OCI-LY3 (cell line): ENCODE data around the gene IDH3G.

ENCODE experiments used
- H2AFZ ChIP-seq: fragments of 200-600, 300-600 bp; shearing (Covaris generic); 2 replicates; pipeline ENCODE4 v1.6.0; 2014; ENCODE audit warnings: antibody characterized with exemption, low read depth, low read length
- H3K27ac ChIP-seq: fragments of 200-600, 300-600 bp; sonication (generic); 2 replicates; pipeline ENCODE4 v1.5.1; 2014; ENCODE audit warnings: mild to moderate bottlenecking, low read length, moderate library complexity, mixed read lengths
- H3K27me3 ChIP-seq: fragments of 200-600, 300-600 bp; sonication (generic); 2 replicates; pipeline ENCODE4 v1.6.1; 2014; ENCODE audit warnings: low read depth, low read length, mixed read lengths
- H3K36me3 ChIP-seq: fragments of 200-600, 300-600 bp; sonication (generic); replicated peaks from 2 replicates; pipeline ENCODE3; 2014; ENCODE audit warnings: low read depth, low read length, mixed read lengths
- H3K4me1 ChIP-seq: fragments of 300-600, 200-600 bp; sonication (generic); 2 replicates; pipeline ENCODE4 v1.6.1; 2014; ENCODE audit warnings: low read length, mixed read lengths
- H3K4me2 ChIP-seq: fragments of 200-600, 300-600 bp; sonication (generic); 2 replicates; pipeline ENCODE4 v1.6.1; 2014; ENCODE audit warnings: low read length, mixed read lengths
- H3K4me3 ChIP-seq: fragments of 300-600, 200-600 bp; sonication (generic); 2 replicates; pipeline ENCODE4 v1.5.1; 2014; ENCODE audit warnings: antibody characterized with exemption, mild to moderate bottlenecking, low read length, moderate library complexity
- H3K79me2 ChIP-seq: fragments of 300-600, 200-600 bp; shearing (Covaris generic); 2 replicates; pipeline ENCODE4 v1.6.1; 2014; ENCODE audit warnings: mild to moderate bottlenecking, low read length, mixed read lengths
- H3K9ac ChIP-seq: fragments of 300-600, 200-600 bp; shearing (Covaris generic); 2 replicates; pipeline ENCODE4 v1.6.0; 2014; ENCODE audit warnings: mild to moderate bottlenecking, low read length, moderate library complexity
- H3K9me3 ChIP-seq: fragments of 200-600, 300-600 bp; shearing (Covaris generic); 2 replicates; pipeline ENCODE4 v1.6.1; 2014; ENCODE audit warnings: low read length, mixed read lengths; ENCODE audit not compliant: insufficient read depth
- H4K20me1 ChIP-seq: fragments of 200-600, 300-600 bp; sonication (generic); 2 replicates; pipeline ENCODE4 v1.6.1; 2016; ENCODE audit warnings: low read length, mixed read lengths; ENCODE audit not compliant: insufficient read depth
- EZH2phosphoT487 ChIP-seq: fragments of 200-600 bp; shearing (Covaris generic); IDR thresholded peaks from 2 replicates; pipeline ENCODE4 v1.6.1; 2018; ENCODE audit warnings: antibody characterized with exemption, mixed run types, low read depth
- TF ChIP-seq, protein P1 (sequence below): fragments of 200-600, 300-600 bp; sonication (generic); IDR thresholded peaks from 2 replicates; pipeline ENCODE4 v1.5.1; 2014; ENCODE audit warnings: antibody characterized with exemption, low read length, low read depth

The IDH3G gene

GRCh38 chrX:153740631-153741222 lies 53.4 kb downstream of the IDH3G start:
- H2AFZ ChIP-seq, result no peak overlapping the region
- H3K79me2 ChIP-seq, result no peaks in the 10 kb centered on the region
- no peak for TF ChIP-seq EZH2phosphoT487
- TF ChIP-seq, protein P1, sequence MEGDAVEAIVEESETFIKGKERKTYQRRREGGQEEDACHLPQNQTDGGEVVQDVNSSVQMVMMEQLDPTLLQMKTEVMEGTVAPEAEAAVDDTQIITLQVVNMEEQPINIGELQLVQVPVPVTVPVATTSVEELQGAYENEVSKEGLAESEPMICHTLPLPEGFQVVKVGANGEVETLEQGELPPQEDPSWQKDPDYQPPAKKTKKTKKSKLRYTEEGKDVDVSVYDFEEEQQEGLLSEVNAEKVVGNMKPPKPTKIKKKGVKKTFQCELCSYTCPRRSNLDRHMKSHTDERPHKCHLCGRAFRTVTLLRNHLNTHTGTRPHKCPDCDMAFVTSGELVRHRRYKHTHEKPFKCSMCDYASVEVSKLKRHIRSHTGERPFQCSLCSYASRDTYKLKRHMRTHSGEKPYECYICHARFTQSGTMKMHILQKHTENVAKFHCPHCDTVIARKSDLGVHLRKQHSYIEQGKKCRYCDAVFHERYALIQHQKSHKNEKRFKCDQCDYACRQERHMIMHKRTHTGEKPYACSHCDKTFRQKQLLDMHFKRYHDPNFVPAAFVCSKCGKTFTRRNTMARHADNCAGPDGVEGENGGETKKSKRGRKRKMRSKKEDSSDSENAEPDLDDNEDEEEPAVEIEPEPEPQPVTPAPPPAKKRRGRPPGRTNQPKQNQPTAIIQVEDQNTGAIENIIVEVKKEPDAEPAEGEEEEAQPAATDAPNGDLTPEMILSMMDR, result no peak
- no peak overlapping the region for H3K27ac ChIP-seq
- no peak overlapping the region for H3K4me3 ChIP-seq
- H3K4me2 ChIP-seq, result no peak overlapping the region
- H3K4me1 ChIP-seq, result no peaks in the 10 kb centered on the region
- no peaks in the 10 kb centered on the region for H3K36me3 ChIP-seq
- H3K27me3 ChIP-seq, result no peaks in the 10 kb centered on the region
- H4K20me1 ChIP-seq, result no peaks in the 10 kb centered on the region
- no peaks in the 10 kb centered on the region for H3K9me3 ChIP-seq
- no peak overlapping the region for H3K9ac ChIP-seq

DNA sequence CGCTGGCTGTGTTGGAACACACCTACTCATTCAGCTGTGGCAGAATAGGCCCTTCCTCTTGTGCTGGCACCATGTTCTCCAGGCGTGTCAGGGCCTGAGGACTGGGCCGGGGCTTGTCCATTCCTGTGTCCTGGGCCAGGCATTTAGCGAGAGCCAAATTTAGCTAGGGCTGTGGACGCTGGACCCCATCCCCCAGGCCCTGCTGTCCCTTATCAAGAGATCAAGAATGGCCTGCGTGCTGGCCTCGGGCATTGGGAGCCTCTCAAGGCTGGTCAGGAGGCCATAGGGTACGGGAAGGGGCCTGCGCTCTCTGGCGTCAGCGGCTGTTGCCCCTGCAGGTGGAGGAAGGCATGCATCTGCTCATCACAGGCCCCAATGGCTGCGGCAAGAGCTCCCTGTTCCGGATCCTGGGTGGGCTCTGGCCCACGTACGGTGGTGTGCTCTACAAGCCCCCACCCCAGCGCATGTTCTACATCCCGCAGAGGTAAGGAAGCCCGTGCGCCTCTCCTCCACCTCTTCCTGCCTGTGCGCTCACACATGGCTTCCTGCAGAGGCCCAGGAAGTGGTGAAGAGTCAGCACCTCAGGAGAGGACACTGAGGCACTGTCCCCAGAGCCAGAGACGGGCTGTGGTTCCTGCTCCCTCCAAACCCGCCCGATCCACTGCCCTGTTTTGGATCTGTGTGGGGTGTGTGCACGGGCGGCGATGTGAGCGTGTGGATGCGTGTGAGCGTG lies 54.3 kb downstream of the IDH3G start:
- no peak overlapping the region for H3K9ac ChIP-seq
- H3K79me2 ChIP-seq, result no peaks in the 10 kb centered on the region
- no peak overlapping the region for H3K27ac ChIP-seq
- H4K20me1 ChIP-seq, result 0 out of 2 replicates have a peak, but pooled peaks cover 2% of the 10 kb centered on the region
- no peaks in the 10 kb centered on the region for H3K9me3 ChIP-seq
- no peak overlapping the region for H3K4me2 ChIP-seq
- no peak overlapping the region for H3K4me3 ChIP-seq
- H2AFZ ChIP-seq, result no peak overlapping the region
- H3K4me1 ChIP-seq, result peaks cover 7% of the 10 kb centered on the region
- TF ChIP-seq EZH2phosphoT487, result no peak
- TF ChIP-seq, protein P1, result no peak
- H3K27me3 ChIP-seq, result no peaks in the 10 kb centered on the region
- H3K36me3 ChIP-seq, result peaks cover under 1% of the 10 kb centered on the region

DNA sequence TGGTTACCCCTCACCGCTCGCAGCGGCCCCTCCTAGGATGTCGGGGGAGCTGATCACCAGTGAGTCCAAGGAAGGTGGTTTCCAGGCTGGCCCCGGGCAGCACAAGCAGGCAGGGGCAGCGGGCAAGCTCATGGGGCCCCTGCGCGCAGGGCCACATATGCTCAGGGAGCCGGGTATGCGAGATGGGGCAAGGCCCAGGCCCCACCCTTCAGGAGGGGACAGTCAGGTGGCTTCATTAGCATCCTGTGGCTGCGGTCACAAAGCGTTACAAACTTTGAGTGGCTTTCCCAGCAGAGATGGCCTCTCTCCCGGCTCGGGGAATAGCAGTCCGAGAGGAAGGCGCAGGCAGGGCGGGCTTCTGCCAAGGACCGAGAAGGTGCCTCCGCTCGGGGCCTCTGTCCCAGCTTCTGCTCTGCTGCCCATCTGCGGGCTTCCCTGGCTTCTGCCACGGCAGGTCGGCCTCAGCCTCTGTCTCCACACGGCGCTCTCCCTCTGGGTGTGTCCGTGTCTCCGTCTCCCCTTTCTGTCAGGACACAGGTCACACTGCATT lies 56.0 kb downstream of the IDH3G start:
- no peak for TF ChIP-seq EZH2phosphoT487
- TF ChIP-seq, protein P1, result no peak
- H3K27me3 ChIP-seq, result no peaks in the 10 kb centered on the region

GRCh38 chrX:153736871-153737441 lies 57.2 kb downstream of the IDH3G start:
- Histone ChIP-seq H3K4me3 (no peak overlapping the region), H3K4me2 (no peak overlapping the region), H2AFZ (no peak overlapping the region), H3K36me3 (peaks cover 6% of the 10 kb centered on the region), H3K27me3 (no peaks in the 10 kb centered on the region), H3K27ac (no peak overlapping the region), H3K79me2 (no peaks in the 10 kb centered on the region), H3K4me1 (peaks cover 7% of the 10 kb centered on the region), H3K9ac (no peak overlapping the region), H3K9me3 (no peaks in the 10 kb centered on the region), H4K20me1 (0 out of 2 replicates have a peak, but pooled peaks cover 2% of the 10 kb centered on the region)
- TF ChIP-seq, protein P1, result no peak
- TF ChIP-seq EZH2phosphoT487, result no peak

More for the DNA sequence above, 56.0 kb downstream of the IDH3G start:
- Histone ChIP-seq H3K4me1 (peaks cover 7% of the 10 kb centered on the region), H4K20me1 (0 out of 2 replicates have a peak, but pooled peaks cover 2% of the 10 kb centered on the region), H3K4me2 (no peak overlapping the region), H3K36me3 (peaks cover 3% of the 10 kb centered on the region), H3K27ac (no peak overlapping the region), H3K9me3 (no peaks in the 10 kb centered on the region), H3K9ac (no peak overlapping the region), H3K79me2 (no peaks in the 10 kb centered on the region), H3K4me3 (no peak overlapping the region), H2AFZ (no peak overlapping the region)
